ENCODE data around the gene JAZF1.

Gene JAZF1

DNA sequence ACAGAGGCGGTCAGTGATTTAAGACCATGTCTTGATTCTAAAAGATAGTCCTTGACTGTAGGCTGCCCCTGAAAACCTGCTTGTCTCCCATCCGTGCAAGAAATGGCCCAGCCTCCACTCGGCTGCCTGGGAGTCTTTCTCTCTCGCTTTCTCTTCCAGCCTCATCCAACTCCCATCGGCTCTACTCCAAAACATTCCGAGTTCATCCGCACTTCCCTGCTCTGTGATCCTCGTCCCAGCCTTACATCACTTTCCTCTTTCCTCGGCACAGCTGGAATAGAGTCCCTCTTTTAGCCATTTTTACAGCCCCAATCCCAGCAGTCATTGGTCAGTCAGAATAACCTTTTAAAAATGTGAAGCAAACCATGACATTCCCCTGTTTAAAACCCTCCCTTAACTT is 305.5 kb downstream of the JAZF1 start:
- Histone ChIP-seq H3K9ac (ENCODE audit: low read length) (no peak overlapping the region), H2AFZ (ENCODE audit: low read depth, low read length, severe bottlenecking) (no peak overlapping the region), H3K27ac (ENCODE audit: low read depth, low read length) (no peak overlapping the region), H3K9me3 (ENCODE audit: insufficient read depth, low read length) (no peaks in the 10 kb centered on the region), H4K20me1 (ENCODE audit: low read depth, low read length) (no peaks in the 10 kb centered on the region), H3K27me3 (ENCODE audit: low read length) (no peaks in the 10 kb centered on the region), H3K9me2 (replicated peaks; ENCODE audit: insufficient read depth, low read length) (no peaks in the 10 kb centered on the region), H3K36me3 (ENCODE audit: low read length) (no peaks in the 10 kb centered on the region), H3K4me3 (ENCODE audit: insufficient read depth, low read length, poor library complexity, severe bottlenecking) (no peak overlapping the region), H3K79me2 (ENCODE audit: insufficient read depth, low read length) (no peaks in the 10 kb centered on the region), H3F3A (ENCODE audit: insufficient read depth) (no peaks in the 10 kb centered on the region), H3K4me2 (ENCODE audit: low read depth, low read length, poor library complexity, severe bottlenecking) (no peak overlapping the region)
- TF ChIP-seq, protein P1, sequence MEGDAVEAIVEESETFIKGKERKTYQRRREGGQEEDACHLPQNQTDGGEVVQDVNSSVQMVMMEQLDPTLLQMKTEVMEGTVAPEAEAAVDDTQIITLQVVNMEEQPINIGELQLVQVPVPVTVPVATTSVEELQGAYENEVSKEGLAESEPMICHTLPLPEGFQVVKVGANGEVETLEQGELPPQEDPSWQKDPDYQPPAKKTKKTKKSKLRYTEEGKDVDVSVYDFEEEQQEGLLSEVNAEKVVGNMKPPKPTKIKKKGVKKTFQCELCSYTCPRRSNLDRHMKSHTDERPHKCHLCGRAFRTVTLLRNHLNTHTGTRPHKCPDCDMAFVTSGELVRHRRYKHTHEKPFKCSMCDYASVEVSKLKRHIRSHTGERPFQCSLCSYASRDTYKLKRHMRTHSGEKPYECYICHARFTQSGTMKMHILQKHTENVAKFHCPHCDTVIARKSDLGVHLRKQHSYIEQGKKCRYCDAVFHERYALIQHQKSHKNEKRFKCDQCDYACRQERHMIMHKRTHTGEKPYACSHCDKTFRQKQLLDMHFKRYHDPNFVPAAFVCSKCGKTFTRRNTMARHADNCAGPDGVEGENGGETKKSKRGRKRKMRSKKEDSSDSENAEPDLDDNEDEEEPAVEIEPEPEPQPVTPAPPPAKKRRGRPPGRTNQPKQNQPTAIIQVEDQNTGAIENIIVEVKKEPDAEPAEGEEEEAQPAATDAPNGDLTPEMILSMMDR (IDR thresholded peaks at IDR 0.05; ENCODE audit: insufficient read depth, low read length, poor library complexity, severe bottlenecking) = no peak
- TF ChIP-seq EZH2phosphoT487 (conservative IDR thresholded peaks at IDR 0.05; ENCODE audit: low read length) = no peak

DNA sequence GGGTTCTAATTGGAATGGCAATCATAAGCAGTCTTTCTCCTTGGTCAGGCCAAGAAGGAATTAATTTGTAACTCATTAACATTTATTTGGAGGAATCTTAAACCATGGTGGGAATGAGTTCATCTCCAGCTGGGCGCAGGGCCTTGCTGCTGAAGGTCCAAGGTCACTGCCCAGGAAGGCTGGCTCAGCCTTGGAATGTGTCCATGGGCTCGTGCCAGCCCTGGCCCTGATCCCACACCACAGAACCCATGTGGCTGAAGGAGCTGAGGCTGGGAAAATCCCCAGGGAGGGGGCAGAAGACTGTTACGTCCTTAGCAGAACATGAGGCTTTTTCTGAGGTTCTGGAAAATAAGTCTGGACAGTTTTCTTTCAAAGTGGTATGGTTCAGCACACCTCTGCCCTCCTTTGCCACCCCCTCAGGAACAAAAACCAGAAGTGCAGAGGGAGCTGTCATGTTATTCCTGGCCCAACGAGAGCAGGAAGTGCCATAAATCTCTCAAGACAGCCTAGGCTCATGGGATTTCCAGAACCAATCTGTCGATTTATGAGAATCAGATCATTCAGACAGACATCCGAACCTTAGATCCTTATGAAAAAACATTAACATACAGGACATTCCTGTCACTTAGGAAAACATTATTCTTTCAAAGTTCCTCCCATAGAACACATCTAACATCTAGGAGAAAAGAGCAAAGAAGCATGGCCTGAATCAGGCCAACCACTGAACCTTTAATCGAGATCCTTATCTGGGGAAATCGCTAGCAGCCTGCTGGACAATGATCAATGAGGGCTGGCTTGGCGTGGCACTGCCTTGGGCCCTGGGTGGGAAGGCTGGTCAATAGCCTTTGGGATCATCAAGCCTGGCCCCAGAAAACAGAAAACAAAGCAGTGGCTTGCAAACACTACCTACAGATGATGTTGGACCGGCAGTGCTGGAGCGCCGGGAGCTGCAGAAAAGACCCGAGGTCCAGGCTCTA is 306.3 kb downstream of the JAZF1 start:
- H2AFZ ChIP-seq (ENCODE audit: low read depth, low read length, severe bottlenecking) = no peak overlapping the region
- no peaks in the 10 kb centered on the region for H3K9me2 ChIP-seq (replicated peaks; ENCODE audit: insufficient read depth, low read length)
- H3K9me3 ChIP-seq (ENCODE audit: insufficient read depth, low read length) = no peaks in the 10 kb centered on the region
- no peaks in the 10 kb centered on the region for H3K36me3 ChIP-seq (ENCODE audit: low read length)
- TF ChIP-seq EZH2phosphoT487 (conservative IDR thresholded peaks at IDR 0.05; ENCODE audit: low read length) = no peak
- TF ChIP-seq, protein P1 (IDR thresholded peaks at IDR 0.05; ENCODE audit: insufficient read depth, low read length, poor library complexity, severe bottlenecking) = no peak
- no peaks in the 10 kb centered on the region for H4K20me1 ChIP-seq (ENCODE audit: low read depth, low read length)
- H3K4me3 ChIP-seq (ENCODE audit: insufficient read depth, low read length, poor library complexity, severe bottlenecking) = no peak overlapping the region
- H3K4me2 ChIP-seq (ENCODE audit: low read depth, low read length, poor library complexity, severe bottlenecking) = no peak overlapping the region
- H3K27ac ChIP-seq (ENCODE audit: low read depth, low read length) = no peak overlapping the region
- no peaks in the 10 kb centered on the region for H3F3A ChIP-seq (ENCODE audit: insufficient read depth)
- no peak overlapping the region for H3K9ac ChIP-seq (ENCODE audit: low read length)
- no peaks in the 10 kb centered on the region for H3K27me3 ChIP-seq (ENCODE audit: low read length)
- no peaks in the 10 kb centered on the region for H3K79me2 ChIP-seq (ENCODE audit: insufficient read depth, low read length)

DNA sequence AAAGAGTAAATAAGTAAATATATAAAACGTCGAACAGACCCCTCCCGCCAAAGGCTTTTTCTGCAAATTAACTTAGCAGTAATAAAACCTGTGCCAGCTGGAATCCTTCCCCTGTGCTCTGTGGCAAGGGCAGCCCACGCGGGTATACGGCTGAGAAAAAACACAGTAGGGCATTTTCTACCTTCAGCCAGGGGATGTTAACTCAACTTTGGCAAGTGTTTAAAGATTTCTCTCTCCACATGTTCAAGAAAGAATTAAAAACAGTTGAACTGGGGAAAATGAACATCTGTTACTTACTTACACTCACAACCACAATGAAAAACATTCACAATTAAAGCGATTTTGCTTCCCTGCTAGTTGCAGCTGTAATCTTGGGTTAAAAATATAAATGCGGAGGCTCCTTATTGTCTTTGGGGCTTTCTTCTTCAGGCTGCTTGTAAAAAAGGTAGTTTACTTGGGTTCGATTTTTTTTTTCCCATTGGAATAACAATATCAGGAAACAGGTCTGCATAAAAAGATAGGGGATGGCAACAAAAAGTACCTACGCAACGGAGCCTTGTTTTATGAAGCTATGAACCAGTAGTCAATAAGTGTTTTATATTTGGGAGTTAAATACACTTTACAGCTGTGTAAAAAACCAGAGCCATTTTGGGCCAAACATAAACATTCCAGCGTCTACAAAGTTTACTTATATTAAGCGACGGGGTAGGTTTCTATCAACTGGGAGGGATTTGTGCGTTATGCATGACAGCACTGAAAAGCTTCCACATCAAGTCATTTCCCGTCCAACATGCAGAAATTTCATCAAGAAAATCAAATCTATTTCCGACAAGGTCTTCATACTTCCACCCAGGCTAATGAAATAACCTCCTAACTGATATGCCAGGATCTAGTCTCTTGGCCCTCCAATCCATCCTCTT is 308.0 kb downstream of the JAZF1 start:
- Histone ChIP-seq H3K4me3 (ENCODE audit: insufficient read depth, low read length, poor library complexity, severe bottlenecking) (no peak overlapping the region), H2AFZ (ENCODE audit: low read depth, low read length, severe bottlenecking) (no peak overlapping the region), H3K79me2 (ENCODE audit: insufficient read depth, low read length) (no peaks in the 10 kb centered on the region), H3K4me2 (ENCODE audit: low read depth, low read length, poor library complexity, severe bottlenecking) (no peak overlapping the region), H3K27ac (ENCODE audit: low read depth, low read length) (no peak overlapping the region), H3K9ac (ENCODE audit: low read length) (no peak overlapping the region), H3F3A (ENCODE audit: insufficient read depth) (no peaks in the 10 kb centered on the region), H3K9me3 (ENCODE audit: insufficient read depth, low read length) (no peaks in the 10 kb centered on the region), H3K9me2 (replicated peaks; ENCODE audit: insufficient read depth, low read length) (no peaks in the 10 kb centered on the region), H4K20me1 (ENCODE audit: low read depth, low read length) (no peaks in the 10 kb centered on the region), H3K36me3 (ENCODE audit: low read length) (no peaks in the 10 kb centered on the region), H3K27me3 (ENCODE audit: low read length) (no peaks in the 10 kb centered on the region)
- TF ChIP-seq EZH2phosphoT487 (conservative IDR thresholded peaks at IDR 0.05; ENCODE audit: low read length) = no peak
- TF ChIP-seq, protein P1 (IDR thresholded peaks at IDR 0.05; ENCODE audit: insufficient read depth, low read length, poor library complexity, severe bottlenecking) = no peak

Measured in SU-DHL-6 (cell line).